ENCODE measurements around the gene MRPL12. TPM values are rescaled to one million over a fixed set of nuclear protein-coding genes. Genes with fewer than 3 reads are reported as not detected.
A peak's percentile ranks its signal among the peaks of the same experiment; 100 is the strongest.

Gene MRPL12
- total RNA-seq, 6 donors from 2014 or later: 29.3 to 69.8 (median 47.8) TPM

GRCh38 chr17:81695801-81696200 lies 7.4 kb upstream of the MRPL12 start:
- H3K9me3 ChIP-seq: no peaks in the 10 kb centered on the region
- 88 to 90% methylated on average over 13 to 22 of the region's 22 CpGs for WGBS, 2 donors
- H3K4me3 ChIP-seq: no peak overlapping the region
- H3K36me3 ChIP-seq: peaks cover 43 to 99% (median 92%) of the 10 kb centered on the region in 4 donors
- no peaks in the 10 kb centered on the region for H3K27me3 ChIP-seq
- DNase-seq (peak in 1 of 2 donors; percentile 77), ATAC-seq (ENCODE audit: low FRiP score in 2 of 2) (no peak)
- no peak overlapping the region for H3K27ac ChIP-seq
- peaks cover under 1 to 3% (median 2%) of the 10 kb centered on the region in 4 donors for H3K4me1 ChIP-seq
- no peak for TF ChIP-seq CTCF (IDR thresholded peaks at IDR 0.05)
- no peak for TF ChIP-seq POLR2AphosphoS5 (IDR thresholded peaks at IDR 0.05)
- no peak for TF ChIP-seq POLR2A (IDR thresholded peaks at IDR 0.05)
- TF ChIP-seq EP300 (IDR thresholded peaks at IDR 0.05): no peak

- no peak overlapping the region for H3K4me3 ChIP-seq
- DNase-seq: peak in 1 of 2 donors; percentile 76
- H3K36me3 ChIP-seq: peaks cover 44 to 99% (median 92%) of the 10 kb centered on the region in 4 donors
- H3K4me1 ChIP-seq: peaks cover 7 to 9% (median 8%) of the 10 kb centered on the region in 4 donors
- TF ChIP-seq CTCF (IDR thresholded peaks at IDR 0.05) (no peak), POLR2A (IDR thresholded peaks at IDR 0.05) (no peak)
- WGBS, 2 donors: 96% methylated on average over 15 to 40 of the region's 40 CpGs
- no peak for ATAC-seq (ENCODE audit: low FRiP score in 2 of 2)
- H3K27ac ChIP-seq: no peak overlapping the region
- H3K27me3 ChIP-seq: no peaks in the 10 kb centered on the region
- H3K9me3 ChIP-seq: no peaks in the 10 kb centered on the region
Observed at GRCh38 chr17:81696218-81696941, 6.8 kb upstream of the MRPL12 start.

GRCh38 chr17:81697261-81698044 lies 5.7 kb upstream of the MRPL12 start:
- TF ChIP-seq EP300 (IDR thresholded peaks at IDR 0.05): no peak
- TF ChIP-seq POLR2A (IDR thresholded peaks at IDR 0.05): no peak
- no peak for TF ChIP-seq POLR2AphosphoS5 (IDR thresholded peaks at IDR 0.05)
- TF ChIP-seq CTCF (IDR thresholded peaks at IDR 0.05): no peak
- H3K36me3 ChIP-seq: peaks cover 37 to 93% (median 85%) of the 10 kb centered on the region in 4 donors
- WGBS, 2 donors: 87 to 91% methylated on average over 24 to 25 of the region's 25 CpGs
- H3K27ac ChIP-seq: no peak overlapping the region
- DNase-seq (peak in 1 of 2 donors; percentile 19), ATAC-seq (ENCODE audit: low FRiP score in 2 of 2) (no peak)
- H3K9me3 ChIP-seq: no peaks in the 10 kb centered on the region
- no peaks in the 10 kb centered on the region for H3K27me3 ChIP-seq
- H3K4me3 ChIP-seq: no peak overlapping the region
- peaks cover 17 to 20% (median 19%) of the 10 kb centered on the region in 4 donors for H3K4me1 ChIP-seq

GRCh38 chr17:81700353-81701287 lies 2.5 kb upstream of the MRPL12 start:
- H3K9me3 ChIP-seq: no peaks in the 10 kb centered on the region
- no peak overlapping the region for H3K27ac ChIP-seq
- WGBS, 2 donors: 88 to 92% methylated on average over 15 to 21 of the region's 25 CpGs
- ATAC-seq (ENCODE audit: low FRiP score in 2 of 2) (no peak), DNase-seq (peak in 1 of 2 donors; percentile 73)
- H3K4me3 ChIP-seq: no peak overlapping the region
- H3K4me1 ChIP-seq: peaks cover 24 to 35% (median 30%) of the 10 kb centered on the region in 4 donors
- H3K36me3 ChIP-seq: peaks cover 16 to 65% (median 56%) of the 10 kb centered on the region in 4 donors
- TF ChIP-seq POLR2A (IDR thresholded peaks at IDR 0.05): no peak
- no peak for TF ChIP-seq POLR2AphosphoS5 (IDR thresholded peaks at IDR 0.05)
- no peak for TF ChIP-seq EP300 (IDR thresholded peaks at IDR 0.05)
- TF ChIP-seq CTCF (IDR thresholded peaks at IDR 0.05): no peak
- H3K27me3 ChIP-seq: no peaks in the 10 kb centered on the region

Measured in upper lobe of left lung (tissue), 6 donors.